HG02678 (cell line): ENCODE measurements around the gene POLH.

ENCODE experiments used
- ATAC-seq: cut with Tn5 transposase; IDR thresholded peaks from one replicate; pipeline ENCODE4 v1.9.1; 2021; ENCODE audit warnings: mild to moderate bottlenecking, moderate library complexity; ENCODE audit not compliant: unreplicated experiment

Gene POLH

GRCh38 chr6:43604174-43604573, 28.2 kb downstream of the POLH start:
- ATAC-seq: no peak

- ATAC-seq: no peak
Measured at GRCh38 chr6:43606019-43606418, 30.0 kb downstream of the POLH start.

GRCh38 chr6:43608310-43608763, 32.4 kb downstream of the POLH start:
- no peak for ATAC-seq

DNA sequence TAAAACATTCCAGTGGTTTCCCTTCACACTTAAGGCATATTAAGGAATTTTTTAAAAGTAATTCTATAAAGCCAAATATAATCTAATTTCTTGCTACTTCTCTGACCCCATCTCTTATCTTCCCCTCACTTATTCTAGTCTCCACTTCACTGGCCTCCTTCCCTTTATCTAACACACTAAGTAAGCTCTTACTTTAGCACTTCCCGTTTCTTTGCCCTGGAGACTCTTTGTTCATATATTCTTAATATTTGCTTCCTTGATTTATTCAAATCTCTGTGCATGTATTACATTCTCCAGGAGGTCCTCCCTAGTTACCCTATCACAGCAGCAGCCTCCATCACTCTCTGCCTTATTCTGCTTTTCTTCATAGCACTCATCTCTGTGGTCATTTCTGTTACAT, 32.8 kb downstream of the POLH start:
- no peak for ATAC-seq

DNA sequence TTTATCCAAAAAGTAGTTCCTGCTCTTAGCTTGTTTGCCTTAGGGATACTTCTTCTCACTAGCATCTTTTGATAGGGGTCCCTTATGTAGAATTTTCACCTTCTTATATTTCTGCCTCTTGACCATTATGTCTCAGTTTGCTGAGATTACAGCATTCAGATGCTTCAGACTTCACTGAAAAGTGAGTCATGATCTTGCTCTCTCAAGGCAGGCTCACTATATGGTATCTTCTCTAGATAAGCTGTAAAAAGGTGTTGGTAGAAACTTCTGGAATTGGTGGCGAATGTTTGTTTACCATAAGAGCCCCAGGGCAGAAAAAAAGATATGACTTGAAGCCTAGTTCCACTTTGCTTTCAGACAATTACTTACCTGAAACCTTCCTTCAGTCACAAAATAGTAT, 33.4 kb downstream of the POLH start:
- no peak for ATAC-seq

- ATAC-seq: no peak
Measured at GRCh38 chr6:43610431-43610830, 34.4 kb downstream of the POLH start.

- no peak for ATAC-seq
Measured at GRCh38 chr6:43613721-43614395, 37.9 kb downstream of the POLH start.

- no peak for ATAC-seq
Measured at GRCh38 chr6:43614396-43614730, 38.4 kb downstream of the POLH start.

DNA sequence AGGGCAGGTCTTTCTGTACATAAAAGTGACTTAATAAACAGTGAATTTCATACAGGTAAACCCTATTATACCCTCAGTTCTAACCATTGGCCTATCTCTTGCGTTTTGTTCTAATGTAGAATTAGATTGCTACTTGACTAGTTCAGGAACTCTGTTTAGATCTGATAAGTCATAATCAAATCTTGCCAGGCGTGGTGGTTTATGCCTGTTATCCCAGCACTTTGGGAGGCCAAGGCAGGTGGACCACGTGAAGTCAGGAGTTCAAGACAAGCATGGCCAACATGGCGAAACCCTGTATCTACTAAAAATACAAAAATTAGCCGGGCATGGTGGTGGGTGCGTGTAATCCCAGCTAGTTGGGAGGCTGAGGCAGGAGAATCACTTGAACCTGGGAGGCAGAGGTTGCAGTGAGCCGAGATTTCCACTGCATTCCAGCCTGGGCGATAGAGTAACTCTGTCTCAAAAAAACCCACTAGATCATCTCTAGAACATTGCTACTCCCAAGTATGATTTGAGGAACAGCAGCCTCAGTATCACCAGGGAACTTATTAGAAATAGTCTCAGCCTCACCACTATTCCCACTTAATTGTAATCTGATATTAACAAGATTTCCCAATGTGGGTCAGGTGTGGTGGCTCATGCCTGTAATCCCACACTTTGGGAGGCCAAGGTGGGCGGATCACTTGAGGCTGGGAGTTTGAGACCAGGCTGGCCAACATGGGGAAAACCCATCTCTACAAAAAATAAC, 40.9 kb downstream of the POLH start:
- ATAC-seq: no peak

DNA sequence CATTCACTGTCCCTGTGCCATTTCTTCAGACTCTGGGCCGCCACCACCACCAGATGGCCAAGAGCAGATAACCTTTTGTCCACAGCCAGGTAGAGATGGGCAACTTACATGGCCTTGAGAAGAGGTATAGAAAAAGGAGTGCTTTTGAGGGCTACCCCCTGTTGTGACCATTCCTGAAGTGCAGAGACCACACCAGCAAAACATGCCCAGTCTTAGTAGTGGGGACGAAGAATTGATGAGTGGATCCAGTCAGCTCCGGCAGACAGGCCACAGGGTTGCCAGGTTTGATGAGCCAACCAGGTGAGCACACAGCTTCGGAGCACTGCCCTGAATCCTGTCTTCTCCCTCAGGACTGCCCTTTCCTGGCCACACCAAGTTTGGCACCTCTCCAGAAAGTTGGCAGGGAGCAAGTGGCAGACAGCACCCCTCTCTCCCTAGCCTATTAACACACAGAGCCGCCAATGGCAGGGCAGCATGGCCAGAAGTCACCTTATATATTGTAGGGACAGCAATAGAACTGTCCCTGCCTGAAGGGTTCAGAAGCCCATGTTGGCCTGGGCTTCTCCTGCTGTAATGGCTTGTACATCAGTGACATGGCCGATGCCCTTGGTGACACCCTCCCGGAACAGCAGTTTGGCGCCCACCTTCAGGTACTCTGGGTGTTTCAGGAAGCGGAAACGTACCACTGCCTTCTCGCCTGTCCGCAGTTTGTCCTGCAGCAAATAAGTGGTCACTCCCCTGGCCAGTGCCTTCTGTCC, 45.3 kb downstream of the POLH start:
- no peak for ATAC-seq

GRCh38 chr6:43621836-43622180, 45.8 kb downstream of the POLH start:
- no peak for ATAC-seq

DNA sequence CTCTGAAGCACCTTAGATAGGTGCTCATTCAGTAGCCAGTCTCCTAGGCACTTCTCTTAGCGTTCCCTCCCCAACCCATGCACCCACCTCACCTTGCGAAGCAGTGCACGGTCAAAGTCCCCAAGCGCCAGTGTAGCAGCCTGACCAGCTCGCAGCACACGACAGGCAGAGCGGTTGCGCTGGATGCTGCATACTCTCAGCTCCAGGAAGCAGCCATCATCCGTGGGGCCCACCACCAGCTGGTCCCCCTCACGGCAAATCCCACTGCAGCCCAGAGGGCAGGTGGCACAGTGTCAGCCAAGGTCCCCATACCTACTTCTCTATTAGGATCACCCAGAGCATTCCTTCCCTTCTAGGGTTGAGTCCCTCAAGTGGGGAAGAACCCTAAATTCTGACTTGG, 46.6 kb downstream of the POLH start:
- ATAC-seq: no peak

GRCh38 chr6:43623880-43624785, 48.1 kb downstream of the POLH start:
- ATAC-seq: no peak

GRCh38 chr6:43624786-43625288, 48.9 kb downstream of the POLH start:
- no peak for ATAC-seq

- ATAC-seq: no peak
Measured at GRCh38 chr6:43625393-43625992, 49.5 kb downstream of the POLH start.

- no peak for ATAC-seq
Measured at GRCh38 chr6:43627008-43627825, 51.2 kb downstream of the POLH start.

- ATAC-seq: peak; percentile 20
Measured at GRCh38 chr6:43628393-43629103, 52.6 kb downstream of the POLH start.

- peak; percentile 85 for ATAC-seq
Measured at GRCh38 chr6:43629104-43629504, 53.1 kb downstream of the POLH start, which contains the start of gene GTPBP2. Gene GTPBP2, minus strand, starts transcription at chr6:43629264. Its CDS starts 102 bp downstream, at chr6:43629162.
